Endothelial cell of umbilical vein (primary cell): Measurements from ENCODE around the gene S100A13.

Experiments used
- EZH2 ChIP-seq: IDR thresholded peaks from 2 replicates; pipeline ENCODE4 v1.6.1; 2012; ENCODE audit warnings: borderline replicate concordance, low read depth, mild to moderate bottlenecking, moderate library complexity, low read length, inconsistent platforms; ENCODE audit not compliant: severe bottlenecking
- MYC ChIP-seq: IDR thresholded peaks from one replicate; pipeline ENCODE4 v1.6.1; 2011; ENCODE audit warnings: mild to moderate bottlenecking, low read depth, low read length
- POLR2A ChIP-seq: IDR thresholded peaks from 2 replicates; pipeline ENCODE4 v1.6.1; 2012; ENCODE audit warnings: low read depth, mild to moderate bottlenecking, control low read depth, low read length
- POLR2AphosphoS5 ChIP-seq: IDR thresholded peaks from 2 replicates; pipeline ENCODE4 v1.6.1; 2012; ENCODE audit warnings: low read depth, mild to moderate bottlenecking, control low read depth, low read length, moderate library complexity; ENCODE audit not compliant: insufficient read depth

DNA sequence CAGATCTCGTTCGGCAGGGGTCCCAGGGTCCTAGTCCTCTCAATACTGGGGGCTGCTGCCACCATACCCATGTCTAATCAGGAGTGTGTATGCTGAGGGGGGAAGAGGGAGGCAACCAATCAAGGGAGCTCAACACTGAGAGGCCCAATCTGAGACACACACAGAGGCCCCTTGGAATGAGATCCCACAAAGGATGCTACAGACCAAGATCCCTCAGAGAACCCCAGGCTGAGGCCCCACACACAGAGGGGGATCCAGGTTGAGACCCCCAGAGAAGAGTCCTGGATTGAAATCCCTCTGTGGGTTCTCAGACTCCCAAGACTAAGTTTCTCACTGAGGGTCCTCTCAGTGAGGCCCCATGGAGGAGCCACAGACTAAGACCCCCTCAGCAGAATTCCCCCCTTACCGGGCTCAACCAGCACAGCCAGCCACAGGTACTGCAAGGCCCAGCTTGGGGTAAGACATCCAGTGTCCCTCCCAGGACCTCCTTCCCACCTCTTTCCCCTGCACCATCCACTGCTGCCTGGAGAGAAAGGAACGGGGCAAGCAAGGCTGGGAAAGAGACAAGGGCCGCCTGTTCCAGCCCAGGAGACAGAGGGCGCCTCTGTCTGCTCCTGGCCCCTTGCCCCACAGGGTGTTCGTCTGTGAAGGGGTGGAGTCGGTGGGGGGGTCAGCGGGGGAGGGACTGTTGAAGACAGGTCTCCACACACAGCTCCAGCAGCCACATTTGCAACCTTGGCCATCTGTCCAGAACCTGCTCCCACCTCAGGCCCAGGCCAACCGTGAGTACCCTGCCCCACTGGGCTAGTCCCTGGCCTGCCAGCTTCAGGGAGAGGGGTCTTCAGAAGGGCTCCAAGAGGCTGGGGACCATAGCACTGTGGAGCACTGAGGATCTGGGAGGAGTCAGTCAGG lies 666 bp upstream of the S100A13 start, which contains the start of gene S100A1:
- no peak for TF ChIP-seq POLR2A
- TF ChIP-seq MYC: no peak
- no peak for TF ChIP-seq EZH2
- TF ChIP-seq POLR2AphosphoS5: no peak
